HG03039 (cell line): ENCODE data around the gene ZSWIM9.

ENCODE experiments used
- ATAC-seq: cut with Tn5 transposase; IDR thresholded peaks from one replicate; pipeline ENCODE4 v1.9.1; 2021; ENCODE audit warnings: mild to moderate bottlenecking, moderate library complexity; ENCODE audit not compliant: unreplicated experiment

The ZSWIM9 gene

DNA sequence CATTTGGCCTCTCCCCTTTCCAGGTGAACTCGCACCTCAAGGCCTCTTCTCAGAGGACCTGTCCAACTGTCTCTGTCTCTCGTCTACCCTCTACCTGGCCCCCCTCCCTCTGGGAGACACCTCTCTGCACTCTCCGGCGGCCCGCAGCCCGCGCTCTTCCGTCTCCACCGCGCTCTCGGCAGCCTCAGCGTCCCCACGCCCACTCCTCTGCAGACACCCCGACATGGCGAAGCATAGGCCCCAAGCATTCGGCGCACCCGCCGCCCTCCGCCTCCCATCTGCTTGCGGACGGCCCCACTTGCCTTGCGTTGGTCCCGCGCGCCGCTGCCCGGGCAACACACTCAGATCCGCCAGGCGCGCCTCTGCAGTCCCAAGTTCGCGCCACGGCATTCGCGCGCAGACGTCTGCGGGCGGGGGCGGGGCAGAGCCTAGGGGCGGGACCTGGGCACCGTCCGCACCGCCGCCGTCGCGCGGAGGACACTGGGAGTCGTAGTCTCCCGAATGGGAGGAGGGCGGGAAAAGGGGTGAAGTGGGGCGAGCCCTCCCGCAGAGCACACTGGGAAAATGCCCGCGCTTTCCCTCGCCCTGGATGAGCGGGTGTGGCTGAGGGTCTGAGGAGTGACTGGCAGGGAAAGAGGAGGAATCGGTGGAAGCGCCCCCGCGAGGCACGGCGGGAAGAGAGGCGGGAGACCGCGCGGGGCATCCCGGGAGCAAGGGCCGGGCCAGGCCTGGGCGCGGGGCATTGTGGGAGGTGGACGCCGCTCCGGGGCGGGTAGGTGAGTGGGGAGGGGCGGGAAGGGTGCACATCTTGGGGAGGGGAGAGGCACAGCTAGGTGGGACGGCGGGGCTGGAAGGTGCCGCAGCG is at the start of gene ZSWIM9, which contains the start of gene LIG1:
Gene ZSWIM9, plus strand, starts transcription at position 742 of the 865 bp plus-strand sequence. CDS start 1,123 bp downstream, outside the sequence.
Gene LIG1, minus strand, starts transcription at position 406 of the 865 bp plus-strand sequence. CDS start 4,778 bp downstream, outside the sequence.
- ATAC-seq = peak; percentile 73

DNA sequence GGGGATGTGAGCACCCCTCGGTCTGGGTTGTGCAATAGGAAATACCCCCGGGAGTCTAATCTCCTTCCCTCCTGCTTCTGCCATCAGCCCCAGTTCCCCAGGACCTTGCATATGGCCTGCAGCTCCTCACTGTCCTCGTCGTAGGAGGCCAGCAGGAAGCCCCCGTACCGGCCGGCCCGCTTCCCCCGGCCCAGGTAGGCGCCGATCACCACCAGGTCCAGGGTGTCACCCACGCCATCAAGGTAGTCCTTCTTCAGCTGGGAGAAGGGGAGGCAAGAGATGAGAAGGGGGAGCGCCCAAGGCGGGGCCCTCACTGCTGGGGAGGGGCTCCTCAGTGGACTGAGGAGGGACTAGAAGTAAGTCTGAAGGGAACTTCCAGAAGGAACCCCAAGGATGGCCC is 49.4 kb upstream of the ZSWIM9 start:
- no peak for ATAC-seq

DNA sequence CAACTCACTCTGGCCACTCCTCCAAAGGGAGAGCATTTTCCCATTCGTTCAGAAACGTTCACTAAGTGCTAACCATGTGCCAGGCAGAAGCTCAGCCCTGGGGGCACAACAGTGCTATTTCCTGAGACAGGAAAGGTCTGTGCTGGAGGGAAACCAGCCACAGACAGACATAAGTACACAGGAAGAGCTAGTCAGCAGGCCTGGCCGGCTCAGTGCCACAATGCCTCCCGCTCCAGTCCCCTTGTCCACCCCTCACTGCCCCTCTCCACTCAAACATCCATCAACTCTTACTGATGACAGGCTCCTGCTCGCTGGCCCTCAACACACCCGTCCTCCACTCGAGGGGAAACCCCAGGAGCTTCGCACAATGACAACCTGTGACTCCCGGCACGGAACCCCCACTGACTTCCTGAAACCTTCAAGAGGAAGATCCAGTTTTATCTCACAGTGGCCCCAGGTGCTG is 48.5 kb upstream of the ZSWIM9 start:
- no peak for ATAC-seq

DNA sequence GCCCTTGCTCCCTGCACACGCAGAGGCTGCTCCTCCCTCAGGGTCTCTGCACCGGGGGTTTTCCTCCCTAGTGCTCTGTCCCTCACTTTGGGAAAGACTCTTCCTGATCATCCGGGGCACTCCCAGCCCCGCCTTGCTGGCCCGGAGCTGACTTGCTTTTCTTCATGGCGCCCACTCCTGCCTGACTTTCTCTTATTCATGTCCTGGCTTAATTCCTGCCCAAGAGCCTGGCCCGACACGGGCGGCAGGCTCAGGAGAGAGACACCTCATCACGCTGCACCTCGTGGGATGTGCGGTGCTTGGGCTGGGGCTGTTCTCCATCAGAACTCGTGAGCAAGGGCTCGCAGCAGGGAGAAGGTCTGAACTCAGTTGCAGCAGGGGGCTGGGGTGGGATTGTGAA is 48.1 kb upstream of the ZSWIM9 start:
- ATAC-seq = no peak

DNA sequence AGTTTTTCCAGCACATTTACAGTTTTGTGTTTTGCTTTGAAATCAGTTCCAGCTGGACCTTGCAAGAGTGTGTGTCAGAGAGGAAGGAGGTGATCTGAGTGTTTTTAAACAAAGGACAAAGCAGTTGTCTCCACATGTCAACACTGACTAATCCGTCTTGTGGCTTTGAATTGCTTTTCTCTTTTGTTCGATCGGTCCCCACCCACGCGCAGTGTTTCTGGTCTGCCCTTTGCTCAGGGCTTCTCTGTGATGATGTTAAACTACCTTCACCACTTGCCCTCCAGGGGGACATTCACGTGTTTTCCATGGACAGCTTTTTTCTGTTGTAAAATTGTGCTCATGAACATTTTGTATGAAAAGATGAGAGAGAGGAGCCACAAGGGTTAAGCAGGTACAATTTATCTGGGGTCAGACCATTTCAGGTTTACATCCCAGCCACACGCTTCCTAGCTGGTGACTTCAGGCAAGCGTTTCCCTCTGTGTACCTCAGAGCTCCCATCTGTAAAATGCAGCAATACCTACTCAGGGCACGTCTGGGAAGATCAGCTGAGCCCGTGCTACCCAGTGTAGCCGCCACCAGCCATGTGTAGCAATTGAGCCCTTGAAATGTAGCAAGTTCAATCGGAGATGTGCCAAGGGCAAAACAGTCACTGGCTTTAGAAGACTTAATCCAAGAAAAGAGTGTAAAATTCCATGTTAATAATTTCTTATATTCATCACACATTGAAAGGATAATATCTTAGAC is 46.4 kb upstream of the ZSWIM9 start:
- no peak for ATAC-seq

DNA sequence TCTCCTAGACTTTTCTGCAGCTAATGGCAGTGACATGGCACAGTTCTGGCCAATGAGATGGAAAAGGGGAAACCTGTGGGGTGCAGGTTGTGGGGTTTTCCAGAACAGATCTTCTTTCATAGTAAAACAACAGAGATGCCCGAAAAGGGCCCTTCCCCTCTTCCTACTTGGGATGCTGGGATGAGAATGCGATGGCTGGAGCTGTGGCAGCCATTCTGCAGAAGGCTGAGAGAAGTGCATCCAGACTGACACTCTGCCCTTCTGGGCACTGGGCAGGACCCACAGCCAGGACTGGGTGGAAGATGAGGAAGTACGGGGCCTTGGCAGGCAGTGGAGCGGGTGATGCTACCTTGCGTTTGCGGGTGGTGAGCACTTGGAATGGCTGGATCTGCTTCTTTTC is 42.9 kb upstream of the ZSWIM9 start:
- no peak for ATAC-seq

DNA sequence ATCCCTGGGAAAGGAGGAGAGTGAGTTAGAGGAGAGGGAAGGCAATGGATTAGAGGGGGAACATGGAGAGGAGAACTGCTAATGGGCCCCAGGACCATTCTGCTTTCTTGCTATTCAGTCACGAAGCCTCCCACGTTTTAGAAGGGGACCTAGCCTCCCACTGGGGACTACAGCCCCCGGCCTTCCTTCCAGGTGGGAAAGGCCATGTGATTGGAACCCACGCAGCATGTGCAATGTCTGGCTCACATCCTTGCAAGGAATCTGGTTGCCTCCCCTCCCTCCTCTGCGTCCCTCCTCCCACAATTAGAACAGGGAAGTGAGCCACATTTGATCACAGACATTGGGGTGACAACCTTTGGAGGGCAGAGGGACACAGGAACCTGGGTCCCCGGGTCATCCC is 37.4 kb upstream of the ZSWIM9 start:
- ATAC-seq = no peak

DNA sequence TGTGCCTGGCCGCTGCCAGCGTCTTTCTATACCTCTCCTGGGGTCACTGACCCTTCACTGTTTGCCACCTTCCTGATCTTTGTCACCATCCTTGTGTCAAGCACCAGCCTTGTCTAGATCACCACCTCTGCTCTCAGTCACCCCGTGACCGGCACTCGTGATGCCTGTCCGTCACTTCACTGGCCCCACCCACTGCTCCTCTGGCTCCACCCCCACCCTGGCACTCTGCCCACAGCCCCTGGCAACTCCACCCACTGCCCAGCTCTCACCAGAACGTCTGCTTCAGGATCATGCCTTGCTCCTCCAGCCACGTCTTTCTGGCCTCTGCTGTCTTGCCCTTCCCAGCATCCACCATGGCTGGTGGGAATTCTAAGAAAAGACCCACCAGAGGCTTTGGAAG is 35.1 kb upstream of the ZSWIM9 start:
- ATAC-seq = no peak

DNA sequence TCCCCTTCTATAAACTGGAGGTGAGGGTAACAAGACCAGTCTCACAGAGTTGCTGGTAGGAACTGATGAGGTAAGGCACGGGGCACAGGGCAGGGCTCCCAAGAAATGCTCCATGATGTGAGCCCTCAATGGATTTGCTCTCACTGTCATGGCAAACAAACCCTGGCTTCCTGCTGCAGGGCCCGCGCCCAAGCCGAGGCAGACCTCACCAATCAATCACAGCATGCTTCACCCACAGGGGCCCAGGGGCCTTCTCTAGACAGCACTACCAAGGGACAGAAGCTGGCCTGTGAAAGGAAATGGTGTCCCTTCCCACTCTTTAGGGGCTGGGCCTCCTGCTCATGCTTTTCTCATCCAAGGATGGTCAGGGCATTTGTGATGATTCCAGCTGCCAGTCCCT is 33.9 kb upstream of the ZSWIM9 start:
- ATAC-seq = no peak

DNA sequence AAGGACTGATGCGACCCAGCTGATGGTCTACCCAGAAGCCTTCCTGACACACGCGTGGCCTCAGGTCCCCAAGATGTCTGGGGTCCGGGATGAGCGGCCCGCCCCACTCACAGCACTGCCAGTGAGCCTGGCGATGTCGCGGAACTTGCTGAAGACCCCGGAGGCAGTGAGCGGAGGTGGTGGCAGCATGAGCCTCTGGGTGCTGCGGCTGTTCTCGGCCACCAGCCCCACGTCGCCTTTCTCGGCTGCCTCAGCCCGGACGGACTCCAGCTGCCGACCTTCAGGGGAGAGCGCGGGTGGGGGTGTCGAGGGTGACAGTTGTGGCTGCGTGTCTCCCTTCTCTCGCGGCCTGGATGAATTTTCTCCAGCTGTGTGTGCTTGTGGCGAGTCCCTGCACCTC is 33.1 kb upstream of the ZSWIM9 start:
- ATAC-seq = no peak

DNA sequence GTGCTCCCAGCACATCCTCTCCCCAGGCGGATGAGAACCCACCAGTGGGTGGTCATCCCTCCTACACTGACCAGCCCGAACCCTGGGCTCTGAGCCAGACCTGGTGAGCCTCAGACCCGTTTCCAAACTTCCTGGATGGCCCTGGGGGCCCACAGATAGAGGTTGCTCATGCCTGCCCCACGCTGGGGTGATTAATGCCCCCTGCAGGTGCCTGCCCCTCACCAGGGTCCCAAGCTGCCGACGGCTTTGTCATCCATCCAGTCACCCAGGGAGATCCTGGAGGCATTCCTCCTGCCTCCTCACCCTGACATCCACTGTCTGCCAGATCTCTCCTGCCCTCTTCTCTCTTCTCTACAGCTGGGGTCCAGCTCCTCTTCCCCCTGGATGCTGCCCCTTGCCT is 31.4 kb upstream of the ZSWIM9 start:
- ATAC-seq = no peak

DNA sequence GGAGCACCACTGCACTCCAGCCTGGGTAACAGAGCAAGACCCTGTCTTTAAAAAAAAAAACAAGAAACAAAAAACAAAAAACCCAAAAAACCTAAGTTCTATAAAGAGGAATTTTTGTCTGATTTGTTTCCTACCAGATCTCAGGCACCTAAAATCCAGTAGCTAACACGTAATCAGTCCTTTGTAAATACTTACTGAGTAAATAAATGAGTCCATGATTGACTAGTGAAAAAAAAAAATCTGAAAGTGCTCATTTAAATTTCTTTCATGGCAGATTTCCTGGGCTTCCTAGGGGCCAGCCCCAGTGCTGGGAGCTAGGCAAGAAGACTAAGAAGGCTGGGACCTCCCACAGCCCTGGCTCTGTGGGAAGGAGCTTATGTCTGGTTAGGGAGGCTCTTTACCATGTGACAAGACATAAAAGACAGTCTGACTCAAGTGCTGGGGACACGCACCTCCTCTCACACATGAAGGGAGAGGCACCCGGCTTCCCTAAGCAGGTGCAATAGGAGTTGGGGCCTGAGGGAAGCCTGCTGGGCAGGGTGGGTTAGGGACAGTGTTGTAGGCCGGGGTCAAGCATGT is 22.8 kb upstream of the ZSWIM9 start:
- ATAC-seq = no peak

DNA sequence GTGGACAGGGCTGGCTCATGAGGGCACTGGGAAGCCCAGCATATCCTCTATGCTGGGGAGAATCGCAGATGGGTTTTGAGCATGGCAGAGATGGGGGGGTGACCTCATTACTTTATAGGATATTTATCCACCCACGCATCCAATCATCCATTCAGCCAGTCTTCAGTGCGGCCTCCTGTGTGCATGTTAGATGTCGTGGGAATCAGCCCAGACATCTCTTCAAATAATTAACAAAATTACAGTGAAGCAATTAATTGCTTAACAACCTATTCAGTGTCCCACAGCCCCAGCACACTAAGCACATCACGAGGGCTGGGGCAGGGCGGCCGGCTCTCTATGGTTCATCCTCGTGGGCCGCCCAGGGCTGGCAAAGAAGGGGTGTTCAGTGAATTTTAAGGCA is 21.9 kb upstream of the ZSWIM9 start:
- no peak for ATAC-seq

DNA sequence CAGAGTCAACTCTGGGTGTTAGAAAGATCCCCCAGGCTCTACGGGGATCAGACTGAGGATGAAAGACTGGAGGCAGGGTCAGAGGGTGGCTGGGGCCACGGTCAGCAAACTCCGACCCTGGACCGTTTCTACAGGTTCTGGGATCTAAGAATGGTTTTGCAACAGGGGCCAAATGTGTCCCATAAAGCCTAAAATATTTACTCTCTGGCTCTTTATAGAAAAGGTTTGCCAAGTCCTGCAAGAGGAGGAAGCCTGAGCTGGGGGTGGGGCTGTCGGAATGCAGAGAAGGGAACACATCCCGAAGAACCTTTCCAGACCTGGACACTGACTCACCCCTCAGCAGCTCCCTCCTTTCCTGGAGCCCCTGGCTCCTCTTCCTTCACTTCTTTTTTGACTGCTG is 21.1 kb upstream of the ZSWIM9 start:
- ATAC-seq = no peak

DNA sequence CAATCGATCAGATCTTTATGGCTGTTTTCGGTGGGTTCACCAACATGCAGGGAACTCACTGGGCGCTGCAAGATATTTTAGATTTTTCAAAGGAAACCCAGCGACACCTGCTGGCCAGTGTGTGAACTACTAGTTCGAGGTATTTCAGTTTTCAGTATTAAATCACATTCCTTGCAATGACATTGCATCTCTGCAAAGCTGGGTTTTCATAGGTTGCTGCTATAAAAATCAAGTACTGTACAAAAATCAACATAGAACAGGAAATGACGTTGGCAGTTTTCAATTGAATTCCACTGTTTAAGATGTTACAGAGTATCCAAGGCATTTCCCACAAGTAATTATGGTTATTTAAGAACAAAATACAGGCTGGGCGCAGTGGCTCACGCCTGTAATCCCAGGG is 17.9 kb upstream of the ZSWIM9 start:
- ATAC-seq = no peak

DNA sequence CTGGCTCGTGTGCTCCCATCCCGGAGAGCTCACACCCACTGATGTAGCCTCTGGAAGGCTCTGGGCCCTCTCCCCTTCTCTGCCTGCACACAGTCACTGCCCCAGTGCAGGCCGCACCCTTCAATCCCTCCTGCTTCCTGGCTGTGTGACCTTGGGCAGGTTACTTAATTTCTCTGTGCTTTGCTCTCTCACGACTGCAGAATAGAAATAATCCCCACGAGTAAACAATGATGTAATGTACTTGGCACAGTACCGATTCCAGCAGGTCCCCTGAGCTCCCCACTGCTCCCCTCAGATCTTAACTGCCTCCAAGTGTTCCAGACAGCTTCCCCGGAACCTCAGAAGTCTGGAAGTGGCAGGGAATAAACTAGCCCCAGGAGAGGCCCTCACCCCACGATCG is 16.5 kb upstream of the ZSWIM9 start:
- ATAC-seq = no peak

DNA sequence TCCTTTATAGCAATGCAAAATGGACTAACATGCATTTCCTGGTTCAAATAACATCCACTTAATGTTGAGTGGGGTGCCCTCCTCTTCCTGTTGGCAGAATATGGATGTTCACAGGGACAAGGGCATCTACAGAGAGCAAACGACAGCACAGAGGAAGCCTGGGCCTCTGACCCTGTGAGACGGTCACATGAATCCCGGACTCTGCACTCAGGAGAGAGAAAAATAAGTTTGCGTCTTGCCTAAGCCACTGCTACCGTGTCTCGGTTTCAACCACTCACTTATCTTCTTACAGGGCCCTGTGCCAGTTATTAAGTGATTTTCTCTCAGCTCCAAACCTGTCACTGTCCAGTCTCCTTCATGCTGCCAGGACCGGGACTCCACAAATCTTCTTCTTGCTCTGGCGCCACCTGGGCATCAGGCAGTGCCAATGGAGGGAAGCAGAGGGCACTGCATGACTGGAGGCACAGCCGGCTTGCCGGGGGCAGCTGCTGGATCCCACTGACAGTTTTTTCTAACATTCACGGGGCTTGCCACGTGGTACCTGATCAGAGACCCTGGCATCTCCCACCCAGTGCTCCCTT is 12.2 kb upstream of the ZSWIM9 start:
- no peak for ATAC-seq

DNA sequence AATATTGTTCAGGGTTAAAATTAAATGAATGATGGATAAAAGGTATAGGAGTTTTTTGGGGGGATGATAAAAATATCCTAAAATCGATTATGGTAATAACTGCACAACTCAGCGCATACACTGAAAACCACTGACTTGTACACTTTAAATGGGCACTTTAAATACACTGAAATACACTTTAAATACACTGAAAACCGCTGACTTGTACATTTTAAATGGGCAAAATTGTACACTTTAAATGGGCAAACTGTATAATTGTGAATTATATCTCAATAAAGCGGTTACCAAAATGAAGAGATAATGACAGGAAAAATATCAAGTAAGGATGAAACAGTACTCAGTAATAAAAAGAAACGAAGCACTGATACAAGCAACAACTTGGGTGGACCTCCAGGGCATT is 1.8 kb upstream of the ZSWIM9 start:
- no peak for ATAC-seq

DNA sequence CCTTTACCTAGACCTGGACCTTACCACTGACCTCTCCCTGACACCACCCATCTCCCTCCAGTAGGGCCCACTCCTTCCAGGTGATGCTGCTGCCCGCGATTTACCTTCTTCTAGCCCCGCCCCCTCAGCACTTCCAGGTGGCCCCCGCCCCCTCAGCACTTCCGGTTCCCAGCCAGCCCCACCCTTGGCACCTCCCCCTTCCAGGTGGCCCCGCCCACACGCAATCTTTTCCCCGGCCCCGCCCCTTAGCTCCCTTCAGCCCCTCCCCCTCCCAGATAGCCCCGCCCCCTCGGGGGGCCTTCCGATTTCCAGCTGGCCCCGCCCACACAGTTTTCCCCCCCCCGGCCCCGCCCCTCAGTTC is 922 bp upstream of the ZSWIM9 start:
- peak; percentile 12 for ATAC-seq

DNA sequence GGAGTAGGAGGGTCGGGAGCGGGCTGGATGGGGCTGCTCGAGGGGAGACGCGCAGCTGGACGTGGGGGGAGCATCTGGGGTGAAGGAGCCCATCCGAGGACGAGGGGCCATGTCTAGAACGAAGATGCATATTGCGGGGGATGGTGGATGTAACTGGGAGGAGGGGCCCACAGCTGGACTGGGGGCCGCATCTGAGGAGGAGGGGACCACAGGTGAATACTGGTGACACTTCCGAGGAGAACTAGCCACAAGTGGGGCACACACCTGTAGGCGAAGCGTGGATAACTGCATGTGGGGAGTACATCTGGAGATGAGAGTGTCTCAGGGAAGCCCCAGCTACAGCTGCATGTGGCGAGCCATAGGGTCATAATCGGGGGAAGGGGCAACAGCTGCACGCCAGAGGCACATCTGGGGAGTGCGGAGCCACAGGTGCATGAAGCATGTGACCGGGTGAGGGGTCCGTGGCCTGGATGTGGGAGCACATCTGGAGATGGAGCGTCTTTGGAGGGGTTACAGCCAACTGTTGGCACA is 402 bp downstream of the ZSWIM9 start:
- ATAC-seq = no peak

DNA sequence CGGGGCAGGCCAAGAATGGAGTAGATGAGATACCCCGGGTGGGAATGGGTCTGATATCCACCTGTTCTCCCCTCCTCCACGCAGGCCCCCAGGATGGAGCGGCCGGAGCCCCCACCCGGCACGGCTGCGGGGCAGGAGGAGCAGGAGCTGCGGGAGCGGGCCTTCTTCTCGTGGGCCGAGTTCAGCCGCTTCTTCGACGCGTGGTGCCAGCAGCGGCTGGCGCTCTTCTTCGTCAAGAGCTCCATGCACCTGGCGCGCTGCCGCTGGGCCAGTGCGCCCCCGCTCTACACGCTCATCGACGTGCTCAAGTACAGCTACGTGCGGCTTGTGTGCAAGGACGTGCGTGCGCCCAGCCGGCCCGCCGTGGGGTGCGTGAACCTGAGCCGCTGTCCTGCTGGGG is 1.2 kb downstream of the ZSWIM9 start:
- ATAC-seq = no peak
